ENCODE data around the gene AKAIN1.

The AKAIN1 gene

GRCh38 chr18:5093902-5094301, 103.2 kb downstream of the AKAIN1 start:
- no peak for DNase-seq (ENCODE audit: low read depth, low spot score)

Measured in activated CD4-positive, CD25-positive, alpha-beta regulatory T cell treated with anti-CD3 and anti-CD28 coated beads, Interleukin-2, amount 50 U/mL, for 16 hours (primary cell).